IMR-90 (cell line): ENCODE data around the gene MYDGF. TPM values are rescaled to one million over a fixed set of nuclear protein-coding genes. Genes with fewer than 3 reads are reported as not detected.

Source experiments
- ATAC-seq: fragments of 200-7000 bp; cut with Tn5 transposase; 2 replicates; pipeline ENCODE4 v1.9.1; 2020; ENCODE audit warnings: low read depth, mild to moderate bottlenecking, moderate library complexity
- BruUV-seq: library from RNA; stranded (reverse); fragments of 400-500 nt; replicated peaks from 2 replicates; lab custom pipeline; 2021; lab: Mats Ljungman, UMichigan
- CTCF ChIA-PET: fragments of 300-600 bp; formaldehyde crosslinking; extraction: SDS; loops from one replicate; lab custom pipeline; 2021; ENCODE audit warnings: antibody characterized with exemption; lab: Yijun Ruan, JAX
- POLR2A ChIA-PET: fragments of 300-600 bp; sonication (Branson Sonifier 250); formaldehyde crosslinking; loops from one replicate; lab custom pipeline; 2022; ENCODE audit warnings: antibody characterized with exemption; ENCODE audit not compliant: unreplicated experiment; lab: Charles Lee
- DNase-seq: peaks from one replicate; pipeline ENCODE4 v3.0.0; 2013
- H2AFZ ChIP-seq: replicated peaks from 2 replicates; pipeline ENCODE3; 2013; ENCODE audit warnings: low read length, mild to moderate bottlenecking; ENCODE audit not compliant: poor library complexity
- H2AK5ac ChIP-seq: 2 replicates; pipeline ENCODE4 v1.6.1; 2013; ENCODE audit warnings: low read depth, low read length, inconsistent platforms
- H2AK9ac ChIP-seq: replicated peaks from 2 replicates; pipeline ENCODE3; 2013; ENCODE audit warnings: mild to moderate bottlenecking, low read depth, low read length, moderate library complexity; ENCODE audit not compliant: poor library complexity
- H2BK120ac ChIP-seq: 2 replicates; pipeline ENCODE4 v1.6.1; 2013; ENCODE audit warnings: low read depth, low read length, inconsistent platforms
- H2BK15ac ChIP-seq: 3 replicates; pipeline ENCODE4 v1.6.1; 2013; ENCODE audit warnings: low read depth, low read length, inconsistent platforms
- H2BK20ac ChIP-seq: 2 replicates; pipeline ENCODE4 v1.6.1; 2013; ENCODE audit warnings: low read depth, mild to moderate bottlenecking, inconsistent platforms, low read length, moderate library complexity
- H2BK5ac ChIP-seq: 2 replicates; pipeline ENCODE4 v1.6.1; 2013; ENCODE audit warnings: mild to moderate bottlenecking, low read depth, low read length, inconsistent platforms; ENCODE audit not compliant: poor library complexity, severe bottlenecking
- H3K14ac ChIP-seq: replicated peaks from 2 replicates; pipeline ENCODE4 v1.6.1; 2013; ENCODE audit warnings: low read depth, low read length, inconsistent platforms
- H3K18ac ChIP-seq: 2 replicates; pipeline ENCODE4 v1.6.1; 2013; ENCODE audit warnings: low read depth, low read length, control low read depth
- H3K23ac ChIP-seq: 2 replicates; pipeline ENCODE4 v1.6.1; 2013; ENCODE audit warnings: low read depth, low read length, inconsistent platforms
- H3K27ac ChIP-seq: 2 replicates; pipeline ENCODE4 v1.5.1; 2013; ENCODE audit warnings: mild to moderate bottlenecking, control low read depth, low read length; ENCODE audit not compliant: insufficient read depth
- H3K27me3 ChIP-seq: 2 replicates; pipeline ENCODE4 v1.6.1; 2013; ENCODE audit warnings: low read length; ENCODE audit not compliant: control insufficient read depth, insufficient read depth
- H3K36me3 ChIP-seq: 2 replicates; pipeline ENCODE4 v1.6.1; 2013; ENCODE audit warnings: low read length, mixed read lengths; ENCODE audit not compliant: control insufficient read depth, insufficient read depth
- H3K4ac ChIP-seq: 2 replicates; pipeline ENCODE4 v1.6.1; 2013; ENCODE audit warnings: low read depth, low read length, inconsistent platforms
- H3K4me1 ChIP-seq: 2 replicates; pipeline ENCODE4 v1.6.1; 2013; ENCODE audit warnings: low read length, mixed read lengths; ENCODE audit not compliant: control insufficient read depth, insufficient read depth
- H3K4me2 ChIP-seq: 2 replicates; pipeline ENCODE4 v1.6.1; 2013; ENCODE audit warnings: low read depth, mild to moderate bottlenecking, control low read depth, low read length, moderate library complexity
- H3K4me3 ChIP-seq: 2 replicates; pipeline ENCODE4 v1.5.1; 2013; ENCODE audit warnings: low read depth, mild to moderate bottlenecking, control low read depth, low read length, moderate library complexity; ENCODE audit not compliant: insufficient read depth
- H3K56ac ChIP-seq: 2 replicates; pipeline ENCODE4 v1.6.1; 2013; ENCODE audit warnings: low read length, inconsistent platforms; ENCODE audit not compliant: insufficient read depth; ENCODE audit errors: extremely low read depth
- H3K79me1 ChIP-seq, 2 experiments: 2 replicates each; pipeline ENCODE4 v1.6.1; 2013; ENCODE audit warnings: low read length in 2 of 2, inconsistent platforms in 1 of 2, low read depth in 1 of 2
- H3K9ac ChIP-seq: 2 replicates; pipeline ENCODE4 v1.6.1; 2013; ENCODE audit warnings: low read depth, low read length, control low read depth
- H3K9me1 ChIP-seq: 2 replicates; pipeline ENCODE4 v1.6.1; 2013; ENCODE audit warnings: low read length, inconsistent platforms; ENCODE audit not compliant: insufficient read depth
- H3K9me3 ChIP-seq: 2 replicates; pipeline ENCODE4 v1.6.1; 2013; ENCODE audit warnings: low read length; ENCODE audit not compliant: control insufficient read depth, insufficient read depth
- H4K20me1 ChIP-seq: 2 replicates; pipeline ENCODE4 v1.6.1; 2013; ENCODE audit warnings: low read length, inconsistent platforms; ENCODE audit not compliant: insufficient read depth
- H4K5ac ChIP-seq: 2 replicates; pipeline ENCODE4 v1.6.1; 2013; ENCODE audit warnings: mild to moderate bottlenecking, low read depth, low read length, control low read depth
- H4K8ac ChIP-seq, 2 experiments: 2 replicates each; pipeline ENCODE4 v1.6.1; 2013; ENCODE audit warnings: low read depth in 2 of 2, low read length in 2 of 2, control low read depth in 1 of 2, inconsistent platforms in 1 of 2
- H4K91ac ChIP-seq: 2 replicates; pipeline ENCODE4 v1.6.1; 2013; ENCODE audit warnings: low read depth, low read length, inconsistent platforms; ENCODE audit not compliant: insufficient read depth
- ELK1 ChIP-seq: fragments of 150-350 bp; IDR thresholded peaks from 2 replicates; pipeline ENCODE4 v1.6.1; 2016; ENCODE audit warnings: low read depth, mild to moderate bottlenecking, low read length, moderate library complexity, borderline replicate concordance
- WGBS, 2 experiments: methylation state at CpG; one replicate each; pipeline versions ENCODE4 v1.1.5 to v1.1.7; 2013; ENCODE audit warnings: missing lambda C conversion rate in 2 of 2; ENCODE audit not compliant: insufficient read length in 1 of 2; ENCODE audit errors: extremely low coverage in 2 of 2; 5-methylcytosine and 5-hydroxymethylcytosine counted together
- dilution Hi-C: fragments of 300-500 bp; cut with HindIII; formaldehyde crosslinking; loops from one replicate; pipeline ENCODE4 v1.14.3; 2018; ENCODE audit warnings: low sequenced_read_pairs; ENCODE audit not compliant: unreplicated experiment
- in situ Hi-C: fragments of 300-500 bp; cut with MboI; formaldehyde crosslinking; loops from 3 replicates; pipeline ENCODE4 v1.14.3; 2019; ENCODE audit warnings: low sequenced_read_pairs, inconsistent platforms, mixed read lengths
- intact Hi-C: fragments of 100-400 bp; cut with micrococcal nuclease; formaldehyde crosslinking; loops from 2 replicates; pipeline ENCODE4 v1.10.0; 2022
- polyA plus RNA-seq, 3 experiments: library from polyadenylated mRNA; depleted of rRNA; stranded (reverse); fragments of >200 nt; gene quantifications; 2 replicates each; pipeline ENCODE4 v1.2.3, GENCODE V29; 2012; ENCODE audit warnings: low replicate concordance in 1 of 3
- total RNA-seq: library from RNA; depleted of rRNA; stranded (reverse); fragments of >200 nt; gene quantifications from 2 replicates; pipeline ENCODE4 v1.2.3, GENCODE V29; 2012

The MYDGF gene
- total and polyA plus RNA-seq, 2 of the 4 experiments (the other 2 are of a cell fraction), result 203 to 310 TPM

DNA sequence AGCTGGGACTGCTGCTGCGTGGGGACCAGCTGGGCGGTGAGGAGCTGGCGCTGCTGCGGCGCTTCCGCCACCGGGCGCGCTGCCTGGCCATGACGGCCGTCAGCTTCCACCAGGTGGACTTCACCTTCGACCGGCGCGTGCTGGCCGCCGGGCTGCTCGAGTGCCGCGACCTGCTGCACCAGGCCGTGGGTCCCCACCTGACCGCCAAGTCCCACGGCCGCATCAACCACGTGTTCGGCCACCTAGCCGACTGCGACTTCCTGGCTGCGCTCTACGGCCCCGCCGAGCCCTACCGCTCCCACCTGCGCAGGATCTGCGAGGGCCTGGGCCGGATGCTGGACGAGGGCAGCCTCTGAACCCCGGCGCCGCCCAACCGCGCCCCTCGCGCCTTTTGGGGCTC lies 18.1 kb downstream of the MYDGF start:
- Histone ChIP-seq H3K4me2 (no peak overlapping the region), H4K91ac (no peak overlapping the region), H2AK5ac (no peak overlapping the region), H4K5ac (no peak overlapping the region), H3K79me1 (peaks cover 8 to 25% of the 10 kb centered on the region in 2 experiments), H3K9me3 (no peaks in the 10 kb centered on the region), H2BK120ac (no peak overlapping the region), H2AFZ (no peak overlapping the region), H3K36me3 (peaks cover 19% of the 10 kb centered on the region), H3K4me1 (no peaks in the 10 kb centered on the region), H3K14ac (no peak overlapping the region), H3K4ac (no peak overlapping the region), H3K18ac (no peak overlapping the region), H3K27ac (no peak overlapping the region), H3K9me1 (0 out of 2 replicates have a peak, but pooled peaks cover 4% of the 10 kb centered on the region), H3K56ac (no peak overlapping the region), H3K4me3 (no peak overlapping the region), H3K23ac (no peak overlapping the region), H2AK9ac (no peak overlapping the region), H2BK15ac (no peak overlapping the region), H3K9ac (no peak overlapping the region), H2BK20ac (no peak overlapping the region), H2BK5ac (no peak overlapping the region), H4K8ac (no peak overlapping the region), H4K20me1 (peaks cover 3% of the 10 kb centered on the region), H3K27me3 (no peaks in the 10 kb centered on the region)
- POLR2A ChIA-PET, result no interaction called here
- WGBS, 2 experiments, result 95% methylated on average over 32 of the region's 44 CpGs; no CpG with 5 or more reads in 1 of the 2 experiments
- ATAC-seq (no peak), DNase-seq (no peak)
- intact Hi-C loops (no loop called here), in situ Hi-C loops (no loop called here), dilution Hi-C loops (no loop called here)
- CTCF ChIA-PET, result no interaction called here
- no TSS peak for BruUV-seq
- no peak for TF ChIP-seq ELK1
